H1 (cell line): Measurements from ENCODE around the gene DLG1. TPM values are rescaled to one million over a fixed set of nuclear protein-coding genes. Genes with fewer than 3 reads are reported as not detected.

Experiments
- CTCF ChIA-PET: fragments of 300-600 bp; sonication (Branson Sonifier 250); formaldehyde crosslinking; loops from one replicate; lab custom pipeline; 2021; ENCODE audit not compliant: partially characterized antibody; lab: Charles Lee
- POLR2A ChIA-PET: fragments of 300-600 bp; sonication (Branson Sonifier 250); formaldehyde crosslinking; loops from one replicate; lab custom pipeline; 2021; ENCODE audit warnings: inconsistent platforms; ENCODE audit not compliant: partially characterized antibody; lab: Charles Lee
- DNase-seq, 2 experiments: peaks; one replicate each; pipeline versions ENCODE4 v3.0.0 to v3.0.0-alpha.2; 2010 to 2022; ENCODE audit warnings: low spot score in 2 of 2, low read depth in 1 of 2, mixed read lengths in 1 of 2
- FAIRE-seq: peaks from 2 replicates; lab custom pipeline; 2011; peaks lifted over from hg19 to GRCh38; lab: Jason Lieb, UNC
- H2AFZ ChIP-seq: 2 replicates; pipeline ENCODE4 v1.8.1; 2012; ENCODE audit warnings: low read length, inconsistent platforms
- H2AK5ac ChIP-seq: 2 replicates; pipeline ENCODE4 v1.6.1; 2013; ENCODE audit warnings: low read depth, low read length
- H2BK120ac ChIP-seq: replicated peaks from 2 replicates; pipeline ENCODE3; 2013; ENCODE audit warnings: low read depth, low read length, inconsistent platforms
- H2BK12ac ChIP-seq: 2 replicates; pipeline ENCODE4 v1.6.1; 2013; ENCODE audit warnings: low read depth, low read length
- H2BK15ac ChIP-seq: 2 replicates; pipeline ENCODE4 v1.6.1; 2013; ENCODE audit warnings: low read length
- H2BK20ac ChIP-seq: 2 replicates; pipeline ENCODE4 v1.6.1; 2013; ENCODE audit warnings: low read length
- H2BK5ac ChIP-seq: 2 replicates; pipeline ENCODE4 v1.6.1; 2013; ENCODE audit warnings: low read depth, low read length
- H3K14ac ChIP-seq: 2 replicates; pipeline ENCODE4 v1.6.1; 2013; ENCODE audit warnings: inconsistent platforms; ENCODE audit not compliant: insufficient read length
- H3K18ac ChIP-seq: 2 replicates; pipeline ENCODE4 v1.6.1; 2013; ENCODE audit warnings: low read length; ENCODE audit errors: extremely low read depth
- H3K23ac ChIP-seq: 2 replicates; pipeline ENCODE4 v1.6.1; 2013; ENCODE audit warnings: inconsistent platforms; ENCODE audit not compliant: insufficient read length
- H3K23me2 ChIP-seq: 2 replicates; pipeline ENCODE4 v1.6.1; 2013; ENCODE audit warnings: low read depth, low read length
- H3K27ac ChIP-seq: 2 replicates; pipeline ENCODE4 v1.6.1; 2011; ENCODE audit warnings: low read depth, low read length, inconsistent platforms
- H3K27me3 ChIP-seq, 4 experiments: replicated peaks in 1 of 4; 1 replicate in 1 of 4; 2 replicates in 3 of 4; pipeline versions ENCODE4 v1.6.1 to v1.8.1; 2011 to 2013; ENCODE audit warnings: low read length in 3 of 4, mild to moderate bottlenecking in 3 of 4, inconsistent platforms in 2 of 4, mixed read lengths in 2 of 4, moderate library complexity in 1 of 4; ENCODE audit not compliant: control insufficient read depth in 3 of 4, insufficient read depth in 3 of 4; ENCODE audit errors: extremely low read depth in 1 of 4
- H3K36me3 ChIP-seq, 4 experiments: 2 replicates each; pipeline versions ENCODE4 v1.6.1 to v1.8.1; 2011 to 2013; ENCODE audit warnings: mild to moderate bottlenecking in 4 of 4, low read length in 3 of 4, moderate library complexity in 2 of 4, control low read depth in 1 of 4, inconsistent platforms in 1 of 4; ENCODE audit not compliant: insufficient read depth in 4 of 4, control insufficient read depth in 2 of 4
- H3K4ac ChIP-seq: replicated peaks from 2 replicates; pipeline ENCODE3; 2013; ENCODE audit warnings: low read length, low read depth, mixed read lengths, inconsistent platforms; ENCODE audit not compliant: insufficient read length
- H3K4me1 ChIP-seq, 4 experiments: replicated peaks in 1 of 4; 1 replicate in 1 of 4; 2 replicates in 3 of 4; pipeline versions ENCODE4 v1.6.1 to v1.8.1; 2011 to 2013; ENCODE audit warnings: low read length in 3 of 4, inconsistent platforms in 2 of 4, mixed read lengths in 1 of 4; ENCODE audit not compliant: insufficient read depth in 4 of 4, control insufficient read depth in 3 of 4
- H3K4me2 ChIP-seq, 2 experiments: 2 replicates each; pipeline versions ENCODE4 v1.6.1 to v1.8.1; 2011 to 2013; ENCODE audit warnings: low read depth in 2 of 2, low read length in 2 of 2, control low read depth in 1 of 2, inconsistent platforms in 1 of 2, mild to moderate bottlenecking in 1 of 2; ENCODE audit not compliant: insufficient read depth in 1 of 2
- H3K4me3 ChIP-seq, 4 experiments: fragments of 200-600, 300-600 bp in 1 of 4; sonication (generic), shearing (Covaris generic), sonication (Bioruptor Twin) in 1 of 4; 2 replicates each; pipeline versions ENCODE4 v1.5.1 to v1.8.1; 2011 to 2016; ENCODE audit warnings: low read length in 4 of 4, low read depth in 3 of 4, control low read depth in 2 of 4, inconsistent platforms in 2 of 4, mild to moderate bottlenecking in 2 of 4, mixed read lengths in 1 of 4, moderate library complexity in 1 of 4; ENCODE audit not compliant: insufficient read depth in 2 of 4; ENCODE audit errors: extremely low read depth in 1 of 4
- H3K56ac ChIP-seq: replicated peaks from 2 replicates; pipeline ENCODE3; 2013; ENCODE audit warnings: low read depth, mild to moderate bottlenecking, mixed read lengths, low read length, inconsistent platforms; ENCODE audit not compliant: insufficient read length
- H3K79me1 ChIP-seq: 2 replicates; pipeline ENCODE4 v1.6.1; 2013; ENCODE audit warnings: low read depth, low read length, control low read depth
- H3K79me2 ChIP-seq, 2 experiments: 2 replicates each; pipeline versions ENCODE4 v1.6.1 to v1.8.1; 2012 to 2013; ENCODE audit warnings: low read length in 2 of 2, mild to moderate bottlenecking in 2 of 2, inconsistent platforms in 1 of 2; ENCODE audit not compliant: insufficient read depth in 2 of 2, control insufficient read depth in 1 of 2
- H3K9ac ChIP-seq, 4 experiments: replicated peaks in 1 of 4; 1 replicate in 1 of 4; 2 replicates in 3 of 4; pipeline versions ENCODE4 v1.6.1 to v1.8.1; 2011 to 2013; ENCODE audit warnings: low read depth in 3 of 4, low read length in 3 of 4, control low read depth in 2 of 4, mild to moderate bottlenecking in 2 of 4, moderate library complexity in 2 of 4, inconsistent platforms in 1 of 4; ENCODE audit errors: extremely low read depth in 1 of 4
- H3K9me3 ChIP-seq, 2 experiments: 2 replicates each; pipeline versions ENCODE4 v1.6.1 to v1.8.1; 2012 to 2013; ENCODE audit warnings: mild to moderate bottlenecking in 2 of 2, moderate library complexity in 2 of 2, control low read depth in 1 of 2, inconsistent platforms in 1 of 2, low read depth in 1 of 2, low read length in 1 of 2, mixed read lengths in 1 of 2; ENCODE audit not compliant: insufficient read depth in 2 of 2
- H4K20me1 ChIP-seq, 2 experiments: replicated peaks in 1 of 2; 2 replicates each; pipeline versions ENCODE3 to v1.8.1; 2011 to 2013; ENCODE audit warnings: inconsistent platforms in 2 of 2, low read length in 2 of 2, mild to moderate bottlenecking in 1 of 2; ENCODE audit not compliant: insufficient read depth in 2 of 2, control insufficient read depth in 1 of 2
- H4K5ac ChIP-seq: 2 replicates; pipeline ENCODE4 v1.6.1; 2013; ENCODE audit warnings: low read length, low read depth, mixed read lengths, inconsistent platforms; ENCODE audit not compliant: insufficient read length
- H4K8ac ChIP-seq: 2 replicates; pipeline ENCODE4 v1.8.0; 2013; ENCODE audit warnings: mild to moderate bottlenecking, moderate library complexity, low read length, inconsistent platforms; ENCODE audit not compliant: insufficient read depth; ENCODE audit errors: extremely low read depth
- H4K91ac ChIP-seq: replicated peaks from 2 replicates; pipeline ENCODE3; 2013; ENCODE audit warnings: low read length, mixed read lengths, inconsistent platforms; ENCODE audit not compliant: insufficient read length
- JUN ChIP-seq: IDR thresholded peaks from 2 replicates; pipeline ENCODE4 v1.6.1; 2011; ENCODE audit warnings: low read depth, mild to moderate bottlenecking, improper control_type of control experiment, low read length
- KDM1A ChIP-seq: fragments of 200-600, 300-600 bp; sonication (generic); IDR thresholded peaks from 2 replicates; pipeline ENCODE4 v1.7.1; 2016; ENCODE audit warnings: mild to moderate bottlenecking, low read length, borderline replicate concordance
- RAD21 ChIP-seq, 2 experiments: IDR thresholded peaks in 1 of 2; conservative IDR thresholded peaks in 1 of 2; 2 replicates each; pipeline ENCODE4 v1.6.1; 2011; ENCODE audit warnings: low read depth in 2 of 2, low read length in 2 of 2, improper control_type of control experiment in 1 of 2, inconsistent platforms in 1 of 2, mild to moderate bottlenecking in 1 of 2, moderate library complexity in 1 of 2
- WGBS, 2 experiments: shearing (Covaris generic) in 1 of 2; methylation state at CpG; one replicate each; pipeline versions ENCODE4 v1.1.6 to v1.1.7; 2013 to 2015; ENCODE audit warnings: low lambda C conversion rate in 2 of 2, mixed read lengths in 2 of 2, inconsistent platforms in 1 of 2, low coverage in 1 of 2, missing lambda C conversion rate in 1 of 2; ENCODE audit not compliant: insufficient replicate concordance in 2 of 2, insufficient coverage in 1 of 2, insufficient read length in 1 of 2; ENCODE audit errors: extremely low coverage in 1 of 2, missing lambda C conversion rate in 1 of 2; 5-methylcytosine and 5-hydroxymethylcytosine counted together
- polyA plus RNA-seq, 7 experiments: library from polyadenylated mRNA; depleted of rRNA in 3 of 7; stranded (reverse) in 5 of 7; unstranded in 2 of 7; fragments of >200 nt in 5 of 7; fragments of 200-250 nt in 2 of 7; gene quantifications; 1 replicate in 5 of 7; 2 replicates in 1 of 7; 4 replicates in 1 of 7; pipeline versions ENCODE4 v1.2.1 to v1.2.3, GENCODE V29; 2011 to 2013; ENCODE audit warnings: missing spikeins in 2 of 7, mixed read lengths in 2 of 7
- total RNA-seq: library from RNA; stranded (reverse); fragmentation: NEBNext Ultra II Directional; extraction: Animal tissue kit (Norgen Biotek cat#: 25700); gene quantifications from 2 replicates; pipeline ENCODE4 v1.2.1, GENCODE V29; 2021

DLG1 gene
- total and polyA plus RNA-seq, 2 of the 8 experiments (the other 6 are each of a cell fraction or from before 2014, with no cell fraction given) = 13.4 to 78.8 TPM

GRCh38 chr3:197022405-197023231, 275.8 kb downstream of the DLG1 start:
- H3K4me2 ChIP-seq = no peak overlapping the region; a peak in 1 of 4 replicates
- no peak for DNase-seq
- TF ChIP-seq JUN (no peak), RAD21 (IDR thresholded peaks at IDR 0.05 in 1 of 2, conservative IDR thresholded peaks at IDR 0.05 in 1 of 2; ENCODE audit: low read depth in 2 of 2, low read length in 2 of 2) (no peak), KDM1A (no peak)

More at GRCh38 chr3:197022405-197023231, 275.8 kb downstream of the DLG1 start:
- Histone ChIP-seq H3K4me1 (peaks cover 0 to 16% (median 11%) of the 10 kb centered on the region in 4 experiments; a peak in 5 of 7 replicates), H3K27me3 (peaks cover 0 to under 1% (median 0%) of the 10 kb centered on the region in 4 experiments; a peak in 1 of 7 replicates), H3K36me3 (no peaks in the 10 kb centered on the region), H3K14ac (no peak overlapping the region), H4K8ac (no peak overlapping the region), H3K23ac (no peak overlapping the region), H3K4ac (no peak overlapping the region), H4K5ac (no peak overlapping the region), H2BK15ac (no peak overlapping the region), H2BK5ac (no peak overlapping the region), H2BK20ac (no peak overlapping the region), H3K27ac (no peak overlapping the region), H3K18ac (no peak overlapping the region; the same call in 1 of the 2 replicates), H2BK120ac (no peak overlapping the region), H4K20me1 (no peaks in the 10 kb centered on the region), H3K79me2 (no peaks in the 10 kb centered on the region), H2AK5ac (no peak overlapping the region), H2AFZ (no peak overlapping the region), H3K23me2 (no peaks in the 10 kb centered on the region), H3K9me3 (no peaks in the 10 kb centered on the region), H3K79me1 (no peaks in the 10 kb centered on the region), H2BK12ac (0 out of 2 replicates have a peak overlapping the region, but pooled peaks have one; percentile 10), H3K9ac (no peak overlapping the region), H3K56ac (no peak overlapping the region), H4K91ac (no peak overlapping the region), H3K4me3 (no peak overlapping the region)
- CTCF ChIA-PET = interaction anchor here (0.6 to 16.7 kb wide), 11 partner anchors 8 to 525 kb away, joined by 3 to 245 read pairs (median 3); partner anchors contain the start of gene MELTF
- POLR2A ChIA-PET = interaction anchor here (1.8 kb wide), 1 partner anchor 9 kb away, joined by 9 read pairs; no protein-coding TSS in a partner anchor
- FAIRE-seq = no peak
- WGBS, 2 experiments = 72% methylated on average over 21 of the region's 22 CpGs; no CpG with 5 or more reads in 1 of the 2 experiments
